CD4-positive, alpha-beta T cell (primary cell): ENCODE measurements around the gene BBS4. TPM values are rescaled to one million over a fixed set of nuclear protein-coding genes. Genes with fewer than 3 reads are reported as not detected.
"Not testable (repeated sequence)": the region's sequence is repeated elsewhere in the genome, so short reads cannot be mapped to it uniquely, and the experiment has no call there.

ENCODE experiments used
- ATAC-seq: fragments of 200-7000 bp; cut with Tn5 transposase; one replicate; pipeline ENCODE4 v1.10.0; 2022; ENCODE audit warnings: mild to moderate bottlenecking; ENCODE audit not compliant: poor library complexity
- CTCF ChIA-PET: fragments of 350-600 bp; sonication (Branson Sonifier 250); formaldehyde crosslinking; loops from one replicate; lab custom pipeline; 2021; ENCODE audit warnings: antibody characterized with exemption, inconsistent platforms; lab: Charles Lee
- POLR2A ChIA-PET: fragments of 350-600 bp; sonication (Branson Sonifier 250); formaldehyde crosslinking; loops from one replicate; lab custom pipeline; 2021; ENCODE audit warnings: antibody characterized with exemption, inconsistent platforms; lab: Charles Lee
- DNase-seq, 14 experiments: peaks; one replicate each; pipeline ENCODE4 v3.0.0-alpha.2; 2013 to 2020; ENCODE audit warnings: mixed read lengths in 2 of 14
- H3K27ac ChIP-seq, 2 donors: one replicate each; pipeline versions ENCODE4 v1.5.1 to v1.7.0; 2013; ENCODE audit warnings: low read length in 2 of 2, low read depth in 1 of 2, mild to moderate bottlenecking in 1 of 2
- H3K27me3 ChIP-seq, 2 experiments: 1 replicate in 1 of 2; 2 replicates in 1 of 2; pipeline versions ENCODE4 v1.6.1 to v1.7.0; 2013; ENCODE audit warnings: low read length in 2 of 2, control low read depth in 1 of 2, mild to moderate bottlenecking in 1 of 2, moderate library complexity in 1 of 2; ENCODE audit not compliant: insufficient read depth in 2 of 2, control insufficient read depth in 1 of 2
- H3K36me3 ChIP-seq: one replicate; pipeline ENCODE4 v1.6.1; 2013; ENCODE audit warnings: low read length, control low read depth; ENCODE audit not compliant: insufficient read depth
- H3K4me1 ChIP-seq: one replicate; pipeline ENCODE4 v1.6.1; 2013; ENCODE audit warnings: low read length, control low read depth; ENCODE audit not compliant: insufficient read depth
- H3K4me3 ChIP-seq: one replicate; pipeline ENCODE4 v1.5.1; 2013; ENCODE audit warnings: mild to moderate bottlenecking, low read length, moderate library complexity
- H3K9me3 ChIP-seq, 2 experiments: 1 replicate in 1 of 2; 2 replicates in 1 of 2; pipeline versions ENCODE4 v1.6.1 to v1.7.0; 2013; ENCODE audit warnings: low read length in 2 of 2, mild to moderate bottlenecking in 2 of 2, control low read depth in 1 of 2, moderate library complexity in 1 of 2; ENCODE audit not compliant: control insufficient read depth in 1 of 2, insufficient read depth in 1 of 2
- H3K27ac Mint-ChIP-seq: one replicate; pipeline ENCODE4 v1.8.0; 2020; ENCODE audit warnings: mixed read lengths
- H3K27me3 Mint-ChIP-seq: one replicate; pipeline ENCODE4 v1.8.0; 2021; ENCODE audit warnings: mixed read lengths
- H3K36me3 Mint-ChIP-seq: one replicate; pipeline ENCODE4 v1.8.0; 2021; ENCODE audit warnings: low read depth, mixed read lengths
- H3K4me1 Mint-ChIP-seq: one replicate; pipeline ENCODE4 v1.8.0; 2021; ENCODE audit warnings: low read depth, mixed read lengths
- H3K4me3 Mint-ChIP-seq: one replicate; pipeline ENCODE4 v1.8.0; 2020; ENCODE audit warnings: mild to moderate bottlenecking, mixed read lengths
- H3K9me3 Mint-ChIP-seq: one replicate; pipeline ENCODE4 v1.8.0; 2020; ENCODE audit warnings: mixed read lengths
- CTCF ChIP-seq: fragments of 200-600 bp; IDR thresholded peaks from one replicate; pipeline ENCODE4 v1.8.0; 2022; ENCODE audit warnings: antibody characterized with exemption, mild to moderate bottlenecking
- intact Hi-C, 2 experiments: fragments of 100-400 bp; cut with DNase I in 1 of 2; cut with micrococcal nuclease in 1 of 2; formaldehyde crosslinking; loops; one replicate each; pipeline versions ENCODE4 v1.15.1 to v1.9.0; 2023 to 2025; cut with DNase I, micrococcal nuclease
- total RNA-seq, 174 experiments: library from RNA in 2 of 174; stranded (reverse) in 2 of 174; gene quantifications; one replicate each; pipeline ENCODE4 v1.2.3 and lab custom pipeline; 2021 to 2026

BBS4 gene
- total RNA-seq, 2 experiments from 2014 or later = 8.6 to 12.8 TPM

GRCh38 chr15:72722071-72722696, 36.2 kb downstream of the BBS4 start:
- no peaks in the 10 kb centered on the region for H3K27me3 Mint-ChIP-seq
- intact Hi-C loops = loop anchor here (2.0 to 5.0 kb wide), 4 partner anchors 60 to 551 kb away; partner anchors contain the start of gene ADPGK (in 1 of the 2)
- no peak overlapping the region for H3K4me3 Mint-ChIP-seq
- no peaks in the 10 kb centered on the region for H3K9me3 Mint-ChIP-seq
- Histone ChIP-seq H3K4me1 (no peaks in the 10 kb centered on the region), H3K27me3 (no peaks in the 10 kb centered on the region), H3K27ac (no peak overlapping the region), H3K9me3 (no peaks in the 10 kb centered on the region), H3K36me3 (peaks cover 3% of the 10 kb centered on the region), H3K4me3 (no peak overlapping the region)
- CTCF ChIA-PET = interaction anchor here (0.5 to 2.5 kb wide), 16 partner anchors 8 to 604 kb away, joined by 3 to 14 read pairs (median 4); partner anchors contain the start of genes MYO9A and SENP8
- peaks cover 38% of the 10 kb centered on the region for H3K36me3 Mint-ChIP-seq
- DNase-seq = peak; percentile 51 to 81 (median 65)
- POLR2A ChIA-PET = interaction anchor here (1.1 to 1.4 kb wide), 5 partner anchors 13 to 361 kb away, joined by 3 to 7 read pairs (median 3); partner anchors contain the start of gene ADPGK
- ATAC-seq = peak; percentile 51
- H3K4me1 Mint-ChIP-seq = no peaks in the 10 kb centered on the region
- TF ChIP-seq CTCF = peak; percentile 92
- no peak overlapping the region for H3K27ac Mint-ChIP-seq

GRCh38 chr15:72724028-72724427, 38.0 kb downstream of the BBS4 start:
- no peak overlapping the region for H3K4me3 ChIP-seq
- ChIA-PET POLR2A (interaction anchor here (1.3 kb wide), 1 partner anchor 59 kb away, joined by 3 read pairs; the partner anchor contains the start of gene ADPGK), CTCF (interaction anchor here (1.2 kb wide), 1 partner anchor 550 kb away, joined by 4 read pairs; no protein-coding TSS in a partner anchor)
- H3K4me1 ChIP-seq = no peaks in the 10 kb centered on the region
- no peaks in the 10 kb centered on the region for H3K27me3 ChIP-seq
- no peaks in the 10 kb centered on the region for H3K9me3 ChIP-seq
- Mint-ChIP-seq H3K27ac (no peak overlapping the region), H3K4me3 (no peak overlapping the region), H3K27me3 (no peaks in the 10 kb centered on the region), H3K4me1 (no peaks in the 10 kb centered on the region), H3K36me3 (peaks cover 38% of the 10 kb centered on the region), H3K9me3 (no peaks in the 10 kb centered on the region)
- peaks cover 5% of the 10 kb centered on the region for H3K36me3 ChIP-seq
- intact Hi-C loops = loop anchor here (5.0 kb wide), 2 partner anchors 58 to 518 kb away; partner anchors contain the start of gene ADPGK (in 1 of the 2)
- no peak for DNase-seq
- no peak overlapping the region for H3K27ac ChIP-seq
- TF ChIP-seq CTCF = no peak
- no peak for ATAC-seq

DNA sequence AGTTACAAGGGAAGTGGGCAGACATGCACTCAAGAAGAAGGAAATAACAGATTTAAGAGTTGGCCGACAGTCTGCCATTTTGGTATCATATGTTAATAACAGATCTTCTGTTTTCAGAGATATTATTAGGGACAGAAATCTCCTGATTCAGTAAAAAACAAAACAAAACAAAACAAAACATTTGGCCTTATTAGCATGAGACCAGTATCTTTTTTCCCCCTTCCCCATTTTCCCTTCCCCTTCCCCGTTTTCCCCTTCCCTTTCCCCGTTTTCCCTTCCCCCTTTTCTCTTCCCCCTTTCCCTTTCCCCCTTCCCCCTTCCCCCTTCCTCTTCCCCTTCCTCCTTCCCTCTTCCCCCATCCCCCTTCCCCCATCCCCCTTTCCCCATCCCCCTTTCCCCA, 39.4 kb downstream of the BBS4 start:
- POLR2A ChIA-PET = no interaction called here
- no peak for TF ChIP-seq CTCF

GRCh38 chr15:72725851-72726250, 39.8 kb downstream of the BBS4 start:
- POLR2A ChIA-PET, H3K27ac ChIP-seq: not testable (repeated sequence)

More for the DNA sequence above, 39.4 kb downstream of the BBS4 start:
- no peaks in the 10 kb centered on the region for H3K9me3 ChIP-seq
- Mint-ChIP-seq H3K9me3 (no peaks in the 10 kb centered on the region), H3K36me3 (peaks cover 42% of the 10 kb centered on the region), H3K4me1 (no peaks in the 10 kb centered on the region), H3K27me3 (no peaks in the 10 kb centered on the region), H3K4me3 (no peak overlapping the region), H3K27ac (no peak overlapping the region)
- H3K27me3 ChIP-seq = no peaks in the 10 kb centered on the region
- no peaks in the 10 kb centered on the region for H3K4me1 ChIP-seq
- CTCF ChIA-PET = no interaction called here
- ATAC-seq (no peak), DNase-seq (no peak)
- intact Hi-C loops = no loop called here
- peaks cover 8% of the 10 kb centered on the region for H3K36me3 ChIP-seq
- no peak overlapping the region for H3K27ac ChIP-seq
- H3K4me3 ChIP-seq = no peak overlapping the region

More at GRCh38 chr15:72725851-72726250, 39.8 kb downstream of the BBS4 start:
- DNase-seq, H3K27me3 ChIP-seq, H3K27me3 Mint-ChIP-seq, H3K4me3 Mint-ChIP-seq, H3K9me3 ChIP-seq, H3K4me3 ChIP-seq, H3K9me3 Mint-ChIP-seq, intact Hi-C loops, H3K27ac Mint-ChIP-seq, H3K36me3 ChIP-seq, ATAC-seq, CTCF ChIA-PET, H3K4me1 Mint-ChIP-seq, H3K4me1 ChIP-seq: not testable (repeated sequence)
- H3K36me3 Mint-ChIP-seq = peaks cover 46% of the 10 kb centered on the region
